GM21529 (cell line): Measurements from ENCODE around the gene HK2.

ENCODE experiments used
- ATAC-seq: cut with Tn5 transposase; IDR thresholded peaks from one replicate; pipeline ENCODE4 v1.9.1; 2021; ENCODE audit not compliant: unreplicated experiment

HK2 gene

DNA sequence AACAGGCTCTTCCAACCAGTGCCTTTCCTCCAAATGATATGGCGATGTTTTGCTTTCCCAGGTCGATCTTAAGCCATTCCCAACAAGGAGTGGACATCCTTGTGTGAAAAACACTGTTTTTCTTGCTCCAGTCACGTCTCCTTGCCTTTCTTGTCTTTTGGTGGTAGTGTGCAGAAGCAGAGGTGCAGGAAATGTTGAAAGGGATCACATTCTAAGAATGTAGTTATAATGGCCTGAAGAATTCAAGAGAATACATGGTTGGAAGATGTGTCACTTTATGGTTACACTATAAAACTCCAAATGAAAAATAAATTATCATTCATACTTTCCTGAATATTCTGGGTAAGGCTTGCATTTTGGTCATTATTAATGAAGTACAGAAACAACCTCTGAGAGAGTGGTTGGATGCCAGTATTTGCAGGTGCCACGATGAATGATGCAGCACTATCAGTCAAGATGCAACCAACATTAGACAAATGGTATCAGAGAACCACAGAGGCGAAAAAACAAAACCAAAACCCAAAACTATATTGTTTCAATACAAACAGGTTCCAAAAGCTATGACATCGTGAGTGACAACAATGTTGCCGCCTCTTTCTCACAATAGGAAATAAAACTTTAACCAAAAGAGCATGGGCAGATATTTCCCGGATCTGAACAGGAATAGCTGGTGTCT lies 97.0 kb downstream of the HK2 start:
- ATAC-seq: no peak

DNA sequence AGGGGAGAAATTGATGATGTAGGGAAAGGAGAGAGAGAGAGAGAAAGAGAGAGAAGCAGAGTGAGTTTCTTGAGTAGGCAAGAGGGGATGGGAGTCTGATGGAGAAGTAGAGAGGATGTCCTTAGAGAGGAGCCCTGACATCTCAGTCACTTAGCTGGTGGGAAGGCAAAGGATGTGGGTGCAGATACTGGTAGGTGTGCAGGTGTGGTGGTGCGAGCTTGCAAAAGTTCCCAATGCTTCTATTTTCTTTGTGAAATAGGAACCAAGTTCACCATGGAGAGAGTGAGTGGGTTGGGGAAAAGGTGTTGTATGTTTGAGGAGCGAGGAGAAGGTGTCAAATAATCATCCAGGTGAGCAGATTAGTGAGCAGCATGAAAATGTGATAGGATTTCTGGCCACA lies 98.0 kb downstream of the HK2 start:
- no peak for ATAC-seq

DNA sequence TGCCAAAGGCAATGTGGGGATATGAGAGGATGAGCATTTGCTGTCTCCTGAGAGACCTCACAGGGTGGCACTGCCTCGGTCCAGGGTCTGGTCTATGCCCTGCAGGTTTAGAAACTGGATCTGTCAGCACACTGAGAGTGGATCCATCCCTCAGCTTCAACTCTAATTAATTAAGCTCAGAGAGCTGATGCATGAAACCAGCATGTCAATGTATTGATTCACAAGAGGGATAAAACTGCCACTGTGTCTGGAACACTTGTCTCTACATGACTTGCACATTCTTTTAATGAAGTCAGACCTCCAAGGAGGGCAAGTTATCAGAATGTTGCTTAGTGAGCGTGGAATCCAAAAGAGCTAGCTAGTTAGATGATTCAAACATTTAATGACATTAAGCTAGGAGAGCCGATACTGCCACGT lies 102.1 kb downstream of the HK2 start:
- no peak for ATAC-seq

DNA sequence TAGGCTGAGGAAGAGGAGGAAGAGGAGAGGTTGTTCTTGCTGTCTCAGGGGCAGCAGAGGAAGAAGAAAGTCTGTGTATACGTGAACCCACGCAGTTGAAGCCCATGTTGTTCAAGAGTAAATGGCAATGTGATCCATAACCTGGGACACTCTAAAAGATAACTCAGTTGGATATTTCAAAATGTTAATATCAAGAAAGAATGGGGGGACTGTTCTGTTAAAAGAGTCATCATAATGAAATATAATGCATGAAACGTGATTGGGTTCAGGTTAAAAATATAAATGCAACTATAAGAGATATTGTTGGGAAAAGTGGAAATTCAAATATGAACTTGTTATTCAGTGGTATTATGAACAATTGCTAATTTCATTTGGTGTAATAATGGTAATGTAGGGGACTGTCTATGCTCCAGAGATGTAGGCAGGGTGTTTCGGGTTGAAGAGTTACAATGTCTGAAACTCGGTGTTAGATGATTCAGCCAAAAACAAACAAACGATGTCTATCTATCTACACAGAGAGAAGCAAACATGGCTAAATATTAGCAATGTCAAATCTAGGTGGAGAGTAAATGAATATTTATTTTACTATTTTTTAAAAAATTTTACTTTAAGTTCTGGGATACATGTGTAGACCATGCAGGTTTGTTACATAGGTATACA lies 103.4 kb downstream of the HK2 start:
- no peak for ATAC-seq

GRCh38 chr2:74938264-74938663 lies 104.3 kb downstream of the HK2 start:
- no peak for ATAC-seq

DNA sequence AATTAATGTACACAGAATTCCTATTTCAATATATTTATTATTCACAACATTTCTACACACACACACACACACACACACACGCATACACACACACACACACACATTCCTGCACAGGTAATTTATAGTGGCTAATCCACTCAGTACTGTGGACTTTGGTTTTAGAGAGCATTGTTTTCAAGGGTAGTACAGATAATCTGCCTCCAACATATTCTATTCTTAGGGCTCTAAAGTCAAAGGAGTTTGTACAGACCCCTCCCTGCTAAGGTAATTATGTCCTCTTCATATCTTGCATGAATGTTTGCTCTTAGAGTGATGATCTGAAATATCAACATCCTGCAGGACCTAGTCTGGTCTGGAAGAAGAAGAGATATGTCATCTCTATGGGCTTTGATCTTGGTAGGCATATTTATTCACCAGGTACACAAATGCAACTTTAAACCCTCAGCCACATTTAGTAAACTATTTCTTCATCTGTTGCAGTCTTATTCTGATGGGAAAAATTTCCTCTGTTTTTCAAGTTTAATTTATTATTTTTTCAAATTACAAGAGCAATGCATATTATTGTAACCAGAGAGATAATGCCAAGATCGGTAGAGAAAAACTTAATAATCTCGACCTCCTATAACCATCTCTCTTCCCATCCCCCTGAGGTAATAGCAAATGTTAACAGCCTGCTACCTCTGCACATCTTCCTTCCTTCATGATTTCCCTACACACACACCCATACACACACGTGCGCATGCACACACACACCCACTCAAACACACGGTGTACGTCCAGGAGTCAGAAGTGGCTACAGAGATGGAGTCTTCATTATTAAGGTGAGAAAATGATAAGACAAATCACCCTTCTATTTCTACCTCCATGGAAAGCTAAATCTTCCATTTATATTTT lies 106.2 kb downstream of the HK2 start:
- ATAC-seq: no peak

DNA sequence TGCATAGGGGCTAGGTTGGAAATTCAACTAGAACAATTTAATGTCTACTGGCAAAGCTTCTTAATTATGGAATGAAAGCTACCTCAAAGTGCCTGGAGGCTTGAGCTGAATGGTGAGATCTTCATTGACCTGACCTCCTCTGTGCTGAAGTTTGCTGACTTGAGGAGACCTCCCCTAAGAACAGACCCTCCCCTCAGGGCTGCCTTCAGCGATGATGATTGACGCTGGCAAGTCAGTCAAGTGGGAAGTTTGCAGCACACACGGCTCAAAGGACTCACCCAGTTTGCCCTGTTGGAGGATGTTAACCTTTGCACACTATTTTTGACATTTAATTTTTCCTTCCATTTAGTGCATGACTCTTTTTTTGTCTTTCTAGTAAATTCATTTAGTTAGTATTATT lies 107.4 kb downstream of the HK2 start:
- ATAC-seq: no peak

DNA sequence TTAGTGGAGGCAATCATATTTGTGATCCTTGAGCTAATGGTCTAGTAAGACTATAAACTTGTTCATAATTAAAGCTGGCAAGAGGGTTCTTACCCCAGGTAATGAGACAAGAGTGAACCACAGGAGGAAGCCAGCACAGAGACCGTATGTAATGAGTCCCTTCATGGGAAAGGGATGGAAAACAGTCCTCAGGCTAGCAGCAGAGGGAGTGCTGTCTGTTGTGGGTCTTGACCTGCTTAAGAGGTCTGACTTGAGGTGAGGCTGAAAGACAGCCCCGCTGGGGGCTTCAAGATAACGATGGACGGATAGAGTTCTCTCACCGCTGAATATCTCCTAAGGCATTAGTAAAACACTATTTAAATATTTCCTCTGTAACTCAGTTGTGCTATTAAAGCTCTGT lies 108.3 kb downstream of the HK2 start:
- ATAC-seq: no peak
